GM23248 (cell line): ENCODE results near the gene ISG15. TPM values are rescaled to one million over a fixed set of nuclear protein-coding genes. Genes with fewer than 3 reads are reported as not detected.
A peak's percentile ranks its signal among the peaks of the same experiment; 100 is the strongest.

Source experiments
- DNase-seq: peaks from one replicate; pipeline ENCODE4 v3.0.0-alpha.2; 2015
- H2AFZ ChIP-seq: fragments of 200-600 bp; sonication (generic); 2 replicates; pipeline ENCODE4 v1.6.1; 2016; ENCODE audit warnings: antibody characterized with exemption
- H3F3A ChIP-seq: fragments of 200-600 bp; sonication (generic); 2 replicates; pipeline ENCODE4 v1.6.1; 2016; ENCODE audit warnings: mild to moderate bottlenecking, antibody characterized with exemption, mixed run types; ENCODE audit not compliant: insufficient read depth
- H3K27ac ChIP-seq: fragments of 200-600 bp; sonication (generic); 2 replicates; pipeline ENCODE4 v1.5.1; 2016; ENCODE audit warnings: mild to moderate bottlenecking
- H3K27me3 ChIP-seq: fragments of 200-600 bp; sonication (generic); replicated peaks from 2 replicates; pipeline ENCODE4 v1.6.1; 2016; ENCODE audit warnings: mild to moderate bottlenecking; ENCODE audit not compliant: insufficient read depth
- H3K36me3 ChIP-seq: fragments of 200-600 bp; sonication (generic); 2 replicates; pipeline ENCODE4 v1.6.1; 2016; ENCODE audit warnings: low read depth, mild to moderate bottlenecking
- H3K4me1 ChIP-seq: fragments of 200-600 bp; sonication (generic); 2 replicates; pipeline ENCODE4 v1.6.1; 2016; ENCODE audit warnings: mild to moderate bottlenecking; ENCODE audit not compliant: insufficient read depth
- H3K4me2 ChIP-seq: fragments of 200-600 bp; sonication (generic); one replicate; pipeline ENCODE4 v1.6.1; 2016; ENCODE audit warnings: mild to moderate bottlenecking; ENCODE audit not compliant: unreplicated experiment
- H3K4me3 ChIP-seq: fragments of 200-600 bp; sonication (generic); 2 replicates; pipeline ENCODE4 v1.5.1; 2016; ENCODE audit warnings: mild to moderate bottlenecking
- H3K79me2 ChIP-seq: fragments of 200-600 bp; sonication (generic); 2 replicates; pipeline ENCODE4 v1.6.1; 2016; ENCODE audit warnings: mild to moderate bottlenecking; ENCODE audit not compliant: insufficient read depth
- H3K9ac ChIP-seq: fragments of 200-600 bp; sonication (generic); 2 replicates; pipeline ENCODE4 v1.6.1; 2016; ENCODE audit warnings: mild to moderate bottlenecking
- H3K9me2 ChIP-seq: fragments of 200-600 bp; sonication (generic); 2 replicates; pipeline ENCODE4 v1.6.1; 2016; ENCODE audit warnings: mixed run types, mild to moderate bottlenecking, moderate library complexity; ENCODE audit not compliant: insufficient read depth
- H3K9me3 ChIP-seq: fragments of 200-600 bp; sonication (generic); one replicate; pipeline ENCODE4 v1.6.1; 2017; ENCODE audit warnings: low read depth
- H4K20me1 ChIP-seq: fragments of 200-600 bp; sonication (generic); 2 replicates; pipeline ENCODE4 v1.6.0; 2016; ENCODE audit not compliant: insufficient read depth
- EZH2 ChIP-seq: fragments of 200-600 bp; sonication (generic); IDR thresholded peaks from 2 replicates; pipeline ENCODE4 v1.6.1; 2018; ENCODE audit warnings: antibody characterized with exemption, mild to moderate bottlenecking; ENCODE audit not compliant: insufficient read depth, poor library complexity, severe bottlenecking
- EZH2phosphoT487 ChIP-seq: fragments of 200-600 bp; sonication (generic); IDR thresholded peaks from 2 replicates; pipeline ENCODE4 v1.6.1; 2018; ENCODE audit warnings: antibody characterized with exemption, moderate library complexity, mild to moderate bottlenecking, low read depth; ENCODE audit not compliant: insufficient read depth
- WGBS, 2 experiments: methylation state at CpG; one replicate each; pipeline ENCODE4 v1.1.6; 2015 to 2017; ENCODE audit warnings: low lambda C conversion rate in 2 of 2, low coverage in 1 of 2; ENCODE audit errors: missing lambda C conversion rate in 2 of 2; 5-methylcytosine and 5-hydroxymethylcytosine counted together
- in situ Hi-C: fragments of 300-500 bp; cut with MboI; formaldehyde crosslinking; loops from 2 replicates; pipeline ENCODE4 v1.15.0; 2020
- polyA plus RNA-seq: library from polyadenylated mRNA; unstranded; fragments of >200 nt; fragmentation: Nextera tagmentation; extraction: Ambion mirVana; gene quantifications from 2 replicates; pipeline ENCODE4 v1.2.1, GENCODE V29; 2016
- total RNA-seq: library from RNA; depleted of rRNA; stranded (reverse); fragments of >200 nt; shearing (Covaris generic); gene quantifications from 2 replicates; pipeline ENCODE4 v1.2.3, GENCODE V29; 2014

Gene ISG15
- total and polyA plus RNA-seq, 2 experiments from 2014 or later: 41.2 to 77.0 TPM

DNA sequence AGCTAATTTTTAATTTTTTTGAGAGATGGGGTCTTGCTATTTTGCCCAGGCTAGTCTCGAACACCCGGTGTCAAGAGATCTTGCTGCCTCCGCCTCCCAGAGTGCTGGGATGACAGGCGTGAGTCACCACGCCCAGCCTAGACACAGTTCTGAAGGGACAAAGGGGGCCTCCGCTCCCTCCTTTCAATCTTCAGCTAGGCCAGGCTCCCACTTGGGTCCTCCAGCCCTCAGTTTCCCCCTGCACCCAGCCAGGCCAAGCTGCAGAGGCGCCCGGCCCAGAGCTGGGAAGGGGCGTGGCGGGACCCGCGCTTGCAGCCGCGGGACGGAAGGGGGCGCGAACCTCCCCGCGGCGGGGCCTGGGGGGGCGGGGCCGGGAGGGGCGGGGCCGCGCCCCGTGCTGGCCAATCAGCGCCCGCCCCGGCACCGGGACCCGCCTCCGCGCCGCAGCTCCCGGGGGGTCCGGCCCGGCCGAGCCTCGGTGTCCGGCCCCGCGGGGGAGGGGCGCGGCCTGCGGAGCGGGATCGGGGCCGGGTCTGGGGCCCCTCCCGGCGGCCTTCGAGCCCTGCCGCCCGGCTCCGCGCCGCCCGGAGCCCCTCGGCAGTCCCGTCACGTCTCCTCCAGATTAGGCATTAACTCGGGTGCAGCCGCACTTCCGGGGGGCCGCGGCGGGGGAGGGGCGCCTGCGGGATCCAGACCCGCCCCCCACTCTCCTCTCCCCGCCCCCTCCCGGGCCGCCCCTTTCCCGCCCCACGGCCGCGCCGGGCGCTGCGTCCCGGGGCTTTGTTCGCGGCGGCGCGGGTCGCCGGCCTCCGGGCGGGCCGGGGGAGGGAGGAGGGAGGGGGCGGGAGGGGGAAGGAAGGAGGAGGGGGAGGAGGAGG, 6.1 kb downstream of the ISG15 start:
- Histone ChIP-seq H3K9ac (peak overlapping the region; percentile 60), H3K4me2 (no peak overlapping the region), H3K27me3 (no peaks in the 10 kb centered on the region), H2AFZ (peak overlapping the region; percentile 35; the same call in 1 of the 2 replicates), H4K20me1 (no peaks in the 10 kb centered on the region), H3K9me3 (no peaks in the 10 kb centered on the region), H3K4me1 (0 out of 2 replicates have a peak, but pooled peaks cover 3% of the 10 kb centered on the region), H3K36me3 (no peaks in the 10 kb centered on the region), H3K79me2 (no peaks in the 10 kb centered on the region), H3K9me2 (no peaks in the 10 kb centered on the region), H3K4me3 (peak overlapping the region; percentile 65), H3K27ac (no peak overlapping the region), H3F3A (no peaks in the 10 kb centered on the region)
- in situ Hi-C loops: no loop called here
- TF ChIP-seq EZH2phosphoT487 (no peak), EZH2 (no peak)
- DNase-seq: peak; percentile 94
- 1 to 7% methylated on average over 8 to 60 of the region's 91 CpGs for WGBS, 2 experiments

DNA sequence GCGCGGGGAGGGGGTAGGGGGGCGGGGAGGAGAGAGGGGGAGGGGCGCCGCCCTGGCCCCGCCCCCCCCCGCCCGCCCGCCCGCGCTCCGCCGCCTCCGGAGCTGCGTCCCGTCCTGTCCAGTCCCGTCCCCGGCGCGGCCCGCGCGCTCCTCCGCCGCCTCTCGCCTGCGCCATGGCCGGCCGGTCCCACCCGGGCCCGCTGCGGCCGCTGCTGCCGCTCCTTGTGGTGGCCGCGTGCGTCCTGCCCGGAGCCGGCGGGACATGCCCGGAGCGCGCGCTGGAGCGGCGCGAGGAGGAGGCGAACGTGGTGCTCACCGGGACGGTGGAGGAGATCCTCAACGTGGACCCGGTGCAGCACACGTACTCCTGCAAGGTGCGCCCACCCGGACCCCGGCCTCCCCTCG, 6.7 kb downstream of the ISG15 start, which contains the start of gene AGRN:
Gene AGRN (plus strand): TSS at position 121 of the 405 bp plus-strand sequence. CDS start 53 bp downstream, at position 174.
- no peaks in the 10 kb centered on the region for H4K20me1 ChIP-seq
- H3K9ac ChIP-seq: peak within 1 kb of the TSS; percentile 60
- peak within 1 kb of the TSS; percentile 70 for H3K4me3 ChIP-seq
- H3K27me3 ChIP-seq: no peaks in the 10 kb centered on the region
- in situ Hi-C loops: no loop called here
- no peaks in the 10 kb centered on the region for H3K36me3 ChIP-seq
- H2AFZ ChIP-seq: peak within 1 kb of the TSS; percentile 35; the same call in 1 of the 2 replicates
- peak within 1 kb of the TSS; percentile 46 for H3K4me2 ChIP-seq
- TF ChIP-seq EZH2: no peak
- TF ChIP-seq EZH2phosphoT487: no peak
- H3K4me1 ChIP-seq: 0 out of 2 replicates have a peak, but pooled peaks cover 6% of the 10 kb centered on the region
- H3F3A ChIP-seq: no peaks in the 10 kb centered on the region
- no peaks in the 10 kb centered on the region for H3K9me2 ChIP-seq
- peak; percentile 60 for DNase-seq
- WGBS, 2 experiments: 1 to 5% methylated on average over 15 to 25 of the region's 58 CpGs
- H3K79me2 ChIP-seq: no peaks in the 10 kb centered on the region
- H3K9me3 ChIP-seq: no peaks in the 10 kb centered on the region
- no peak within 1 kb of the TSS for H3K27ac ChIP-seq

DNA sequence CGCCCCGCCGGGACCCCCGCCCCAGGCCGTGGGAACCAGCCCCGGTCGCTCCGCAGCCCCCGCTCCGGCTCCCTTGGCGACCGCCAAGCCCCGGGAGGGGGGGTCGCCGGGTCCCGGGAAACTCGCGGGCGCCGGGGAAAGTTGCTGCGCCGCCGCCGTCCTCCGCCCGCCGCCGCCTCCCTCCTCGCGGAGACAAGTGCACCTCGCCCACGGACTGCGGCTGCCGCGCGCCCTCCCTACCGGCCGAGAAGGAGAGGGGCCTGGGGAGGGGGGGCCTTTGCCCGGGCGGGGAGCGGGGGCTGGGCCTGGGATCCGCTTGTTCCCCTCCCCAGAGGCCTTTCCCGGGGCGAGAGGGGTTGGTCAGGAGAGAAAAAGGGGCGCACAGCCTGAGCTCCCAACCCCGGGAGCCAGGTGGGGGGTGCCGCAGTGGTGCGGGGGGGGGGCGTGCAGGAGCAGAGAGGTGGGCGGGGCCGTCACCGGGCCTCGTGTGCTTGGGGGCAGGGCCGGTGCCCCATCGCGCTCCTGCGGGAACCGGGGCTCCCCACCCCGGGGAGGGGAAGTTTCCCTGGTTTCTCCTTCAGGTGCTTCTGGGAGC, 7.2 kb downstream of the ISG15 start:
- Histone ChIP-seq H3K36me3 (no peaks in the 10 kb centered on the region), H3K4me2 (peak overlapping the region; percentile 46), H3K4me3 (peak overlapping the region; percentile 70), H2AFZ (no peak overlapping the region; the same call in 1 of the 2 replicates), H3K27ac (no peak overlapping the region), H3K27me3 (no peaks in the 10 kb centered on the region), H3K9me3 (no peaks in the 10 kb centered on the region), H4K20me1 (no peaks in the 10 kb centered on the region), H3K9me2 (no peaks in the 10 kb centered on the region), H3K4me1 (0 out of 2 replicates have a peak, but pooled peaks cover 6% of the 10 kb centered on the region), H3K79me2 (no peaks in the 10 kb centered on the region), H3K9ac (peak overlapping the region; percentile 25; the same call in 1 of the 2 replicates), H3F3A (no peaks in the 10 kb centered on the region)
- peak; percentile 58 for DNase-seq
- 0 to 2% methylated on average over 3 to 39 of the region's 59 CpGs for WGBS, 2 experiments
- in situ Hi-C loops: no loop called here
- TF ChIP-seq EZH2phosphoT487 (no peak), EZH2 (no peak)

DNA sequence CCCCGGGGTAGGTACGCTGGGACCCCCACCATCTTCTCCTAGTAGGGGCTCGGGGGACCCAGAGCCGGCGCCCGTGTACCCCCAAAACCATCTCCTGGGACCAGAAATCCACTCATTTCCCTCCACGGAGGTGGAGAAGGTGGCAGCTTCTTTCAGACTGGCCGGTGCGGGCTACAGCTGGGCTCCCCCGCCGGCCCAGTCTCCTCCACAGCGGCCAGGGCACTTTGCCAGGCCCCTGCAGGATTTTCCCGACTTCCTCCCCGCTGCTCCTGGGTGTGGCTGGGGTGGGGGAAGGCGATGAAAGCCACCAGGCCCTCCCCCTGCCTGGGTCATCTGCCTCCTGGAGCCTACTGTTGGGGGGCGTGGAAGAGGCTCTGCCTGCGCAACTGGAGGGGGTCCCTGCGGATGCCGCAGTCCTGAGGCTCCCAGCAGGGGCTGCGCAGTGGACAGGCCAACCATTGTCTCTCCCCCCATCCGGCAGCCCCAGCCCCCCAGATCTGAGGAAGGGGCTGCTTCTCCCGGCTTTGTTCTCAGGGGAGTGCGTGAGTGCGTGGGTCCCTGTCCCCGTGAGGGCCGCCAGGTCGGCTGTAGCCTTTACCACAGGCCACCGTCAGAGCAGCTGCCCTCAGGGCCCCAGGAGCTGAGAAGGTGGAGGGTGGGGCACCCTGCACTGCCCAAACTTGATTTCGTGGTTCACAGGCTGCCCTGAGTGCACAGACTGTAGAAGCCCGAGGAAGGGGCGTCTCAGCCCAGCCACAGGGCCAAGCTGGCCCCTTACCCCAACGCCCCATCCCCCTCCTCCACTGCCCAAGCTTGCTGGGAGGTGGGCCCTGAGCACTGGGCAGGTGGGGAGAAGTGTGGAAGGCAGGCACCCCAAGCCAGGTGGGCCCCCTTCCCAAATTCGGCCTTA, 8.0 kb downstream of the ISG15 start:
- H2AFZ ChIP-seq: no peak overlapping the region; the same call in 1 of the 2 replicates
- 20 to 24% methylated on average over 29 of the region's 33 CpGs for WGBS, 2 experiments
- no peak for TF ChIP-seq EZH2
- TF ChIP-seq EZH2phosphoT487: no peak
- no peaks in the 10 kb centered on the region for H3K9me3 ChIP-seq
- no peaks in the 10 kb centered on the region for H3K79me2 ChIP-seq
- DNase-seq: peak; percentile 78
- H4K20me1 ChIP-seq: no peaks in the 10 kb centered on the region
- no peaks in the 10 kb centered on the region for H3F3A ChIP-seq
- H3K27me3 ChIP-seq: no peaks in the 10 kb centered on the region
- no peaks in the 10 kb centered on the region for H3K36me3 ChIP-seq
- peak overlapping the region; percentile 70 for H3K4me3 ChIP-seq
- in situ Hi-C loops: no loop called here
- no peaks in the 10 kb centered on the region for H3K9me2 ChIP-seq
- peak overlapping the region; percentile 3; the same call in 1 of the 2 replicates for H3K9ac ChIP-seq
- H3K4me1 ChIP-seq: 0 out of 2 replicates have a peak, but pooled peaks cover 6% of the 10 kb centered on the region
- no peak overlapping the region for H3K27ac ChIP-seq
- peak overlapping the region; percentile 46 for H3K4me2 ChIP-seq
